K562 (cell line): ENCODE measurements around the gene RPP25. TPM values are rescaled to one million over a fixed set of nuclear protein-coding genes. Genes with fewer than 3 reads are reported as not detected.

ENCODE experiments used
- FOXP1 ChIP-seq: sonication (generic); formaldehyde crosslinking; IDR thresholded peaks from 2 replicates; pipeline ENCODE4 v1.8.0; 2022; ENCODE audit warnings: mild to moderate bottlenecking, missing genetic modification reagents
- GATAD2A ChIP-seq: fragments of 450-650 bp; IDR thresholded peaks from 2 replicates; pipeline ENCODE4 v1.6.1; 2017
- HLTF ChIP-seq: fragments of 450-650 bp; IDR thresholded peaks from 2 replicates; pipeline ENCODE4 v1.6.1; 2016
- MBD2 ChIP-seq: sonication (generic); IDR thresholded peaks from 2 replicates; pipeline ENCODE4 v1.6.1; 2016; ENCODE audit warnings: low read depth, borderline replicate concordance
- PHF21A ChIP-seq: fragments of 450-650 bp; IDR thresholded peaks from 2 replicates; pipeline ENCODE4 v1.6.1; 2017; ENCODE audit warnings: low read depth, borderline replicate concordance
- RBM25 ChIP-seq: fragments of 200-400 bp; formaldehyde crosslinking; IDR thresholded peaks from 2 replicates; pipeline ENCODE4 v1.6.1; 2018; ENCODE audit warnings: low read length, low read depth, moderate library complexity; ENCODE audit not compliant: severe bottlenecking
- ZBTB1 ChIP-seq: sonication (generic); formaldehyde crosslinking; IDR thresholded peaks from 2 replicates; pipeline ENCODE4 v1.8.1; 2023; ENCODE audit warnings: missing genetic modification reagents, low read depth, mild to moderate bottlenecking, borderline replicate concordance
- ZNF184 ChIP-seq: sonication (generic); formaldehyde crosslinking; IDR thresholded peaks from 2 replicates; pipeline ENCODE4 v1.5.0; 2020; ENCODE audit warnings: missing genetic modification reagents
- ZNF41 ChIP-seq: fragments of 250-450 bp; sonication (Bioruptor Pico); conservative IDR thresholded peaks from 2 replicates; pipeline ENCODE4 v1.4.0; 2020; ENCODE audit warnings: mild to moderate bottlenecking
- polyA plus RNA-seq, 8 experiments: library from polyadenylated mRNA; depleted of rRNA in 4 of 8; stranded (reverse) in 5 of 8; unstranded in 3 of 8; fragments of >200 nt; fragmentation: Nextera tagmentation in 2 of 8; fragmentation: Illumina TruSeq in 1 of 8; extraction: Ambion mirVana in 2 of 8; extraction: Trizol in 1 of 8; gene quantifications; 2 replicates each; pipeline versions ENCODE4 v1.2.1 to v1.2.3, GENCODE V29; 2011 to 2014; ENCODE audit warnings: inconsistent platforms in 1 of 8, missing spikeins in 1 of 8
- total RNA-seq, 7 experiments: library from RNA; depleted of rRNA in 6 of 7; stranded (reverse); fragments of >200 nt in 6 of 7; fragmentation: Illumina TruSeq in 2 of 7; extraction: Trizol in 2 of 7; gene quantifications; 2 replicates each; pipeline versions ENCODE4 v1.2.1 to v1.2.3, GENCODE V29; 2011 to 2021; ENCODE audit warnings: low replicate concordance in 1 of 7
- TF ChIP-seq, protein P1 (sequence below): sonication (generic); formaldehyde crosslinking; IDR thresholded peaks from 2 replicates; pipeline ENCODE4 v1.8.1; 2023; ENCODE audit warnings: mild to moderate bottlenecking, missing genetic modification reagents, moderate library complexity
- TF ChIP-seq, protein P2 (sequence below): fragments of 450-650 bp; formaldehyde crosslinking; IDR thresholded peaks from 2 replicates; pipeline ENCODE4 v1.4.0; 2022; ENCODE audit warnings: mild to moderate bottlenecking, moderate library complexity
- TF ChIP-seq, protein P3 (sequence below): sonication (generic); formaldehyde crosslinking; IDR thresholded peaks from 2 replicates; pipeline ENCODE4 v1.8.0; 2022; ENCODE audit warnings: mild to moderate bottlenecking, missing genetic modification reagents
- TF ChIP-seq, protein P4 (sequence below), 2 experiments: IDR thresholded peaks; 2 replicates each; pipeline ENCODE4 v1.6.1; 2012; ENCODE audit warnings: improper control_type of control experiment in 2 of 2, low read depth in 2 of 2, low read length in 2 of 2, borderline replicate concordance in 1 of 2
- TF ChIP-seq, protein P5 (sequence below): fragments of 200-800 bp; sonication (Bioruptor generic); IDR thresholded peaks from 2 replicates; pipeline ENCODE4 v1.6.1; 2016; ENCODE audit warnings: missing genetic modification characterization, missing compliant biosample characterization

Gene RPP25
- total and polyA plus RNA-seq, 9 of the 15 experiments (the other 6 are each of a cell fraction or from before 2014, with no cell fraction given), result 1.1 to 12.3 (median 5.6) TPM

DNA sequence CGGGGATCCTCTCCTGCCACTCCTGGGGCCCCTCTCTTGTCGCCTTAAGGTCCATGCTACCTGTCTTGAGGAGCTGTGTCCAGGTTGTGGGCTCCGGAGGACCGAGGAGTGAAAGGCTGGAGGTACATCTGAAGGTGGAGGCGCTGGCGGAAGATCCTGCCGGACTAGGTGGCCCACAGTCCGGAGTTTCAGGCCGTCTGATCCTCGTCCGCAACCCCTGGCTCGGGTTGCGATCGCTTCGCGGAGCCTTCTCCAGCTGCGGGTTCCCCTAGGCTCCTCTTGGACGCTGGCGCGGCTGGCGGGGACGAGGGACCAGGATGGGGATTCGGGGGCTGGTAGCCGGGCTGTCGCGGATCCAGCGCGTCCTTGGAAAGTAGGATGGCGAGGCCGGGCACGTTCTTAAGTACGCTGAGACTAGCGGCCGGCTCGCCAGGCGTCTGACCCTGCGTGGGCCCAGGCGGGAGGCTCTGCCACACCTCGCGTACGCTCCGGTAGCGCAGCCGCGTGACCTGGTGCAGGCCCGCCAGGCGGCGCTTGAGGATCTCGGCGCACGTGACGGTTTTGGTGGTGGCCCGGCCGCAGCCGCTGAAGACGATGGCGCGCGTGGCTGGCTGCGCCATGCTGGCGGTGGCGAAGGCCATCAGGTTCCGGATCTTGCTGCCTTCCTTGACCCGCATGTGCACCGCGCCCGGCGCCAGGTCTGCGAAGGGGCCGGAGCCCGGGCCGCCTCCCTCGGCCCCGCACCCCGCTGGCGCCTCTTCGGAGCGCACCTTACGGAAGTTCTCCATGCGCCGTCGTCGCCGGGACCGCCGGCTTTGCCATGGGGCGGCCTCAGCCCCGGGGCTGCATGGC lies 550 bp downstream of the RPP25 start (continued):
- TF ChIP-seq, protein P1, sequence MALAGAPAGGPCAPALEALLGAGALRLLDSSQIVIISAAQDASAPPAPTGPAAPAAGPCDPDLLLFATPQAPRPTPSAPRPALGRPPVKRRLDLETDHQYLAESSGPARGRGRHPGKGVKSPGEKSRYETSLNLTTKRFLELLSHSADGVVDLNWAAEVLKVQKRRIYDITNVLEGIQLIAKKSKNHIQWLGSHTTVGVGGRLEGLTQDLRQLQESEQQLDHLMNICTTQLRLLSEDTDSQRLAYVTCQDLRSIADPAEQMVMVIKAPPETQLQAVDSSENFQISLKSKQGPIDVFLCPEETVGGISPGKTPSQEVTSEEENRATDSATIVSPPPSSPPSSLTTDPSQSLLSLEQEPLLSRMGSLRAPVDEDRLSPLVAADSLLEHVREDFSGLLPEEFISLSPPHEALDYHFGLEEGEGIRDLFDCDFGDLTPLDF, result peak; percentile 98
- TF ChIP-seq ZNF184 (CRISPR knock-in tag) (no peak), MBD2 (no peak; the same call in 1 of the 2 replicates), ZBTB1 (CRISPR knock-in tag) (peak; percentile 99), FOXP1 (CRISPR knock-in tag) (peak; percentile 100), RBM25 (peak; percentile 20), PHF21A (no peak), ZNF41 (CRISPR knock-in tag) (no peak), GATAD2A (peak; percentile 6; the same call in 1 of the 2 replicates), HLTF (no peak)
- TF ChIP-seq, protein P2, sequence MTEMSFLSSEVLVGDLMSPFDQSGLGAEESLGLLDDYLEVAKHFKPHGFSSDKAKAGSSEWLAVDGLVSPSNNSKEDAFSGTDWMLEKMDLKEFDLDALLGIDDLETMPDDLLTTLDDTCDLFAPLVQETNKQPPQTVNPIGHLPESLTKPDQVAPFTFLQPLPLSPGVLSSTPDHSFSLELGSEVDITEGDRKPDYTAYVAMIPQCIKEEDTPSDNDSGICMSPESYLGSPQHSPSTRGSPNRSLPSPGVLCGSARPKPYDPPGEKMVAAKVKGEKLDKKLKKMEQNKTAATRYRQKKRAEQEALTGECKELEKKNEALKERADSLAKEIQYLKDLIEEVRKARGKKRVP (CRISPR knock-in tag), result no peak
- TF ChIP-seq, protein P3, sequence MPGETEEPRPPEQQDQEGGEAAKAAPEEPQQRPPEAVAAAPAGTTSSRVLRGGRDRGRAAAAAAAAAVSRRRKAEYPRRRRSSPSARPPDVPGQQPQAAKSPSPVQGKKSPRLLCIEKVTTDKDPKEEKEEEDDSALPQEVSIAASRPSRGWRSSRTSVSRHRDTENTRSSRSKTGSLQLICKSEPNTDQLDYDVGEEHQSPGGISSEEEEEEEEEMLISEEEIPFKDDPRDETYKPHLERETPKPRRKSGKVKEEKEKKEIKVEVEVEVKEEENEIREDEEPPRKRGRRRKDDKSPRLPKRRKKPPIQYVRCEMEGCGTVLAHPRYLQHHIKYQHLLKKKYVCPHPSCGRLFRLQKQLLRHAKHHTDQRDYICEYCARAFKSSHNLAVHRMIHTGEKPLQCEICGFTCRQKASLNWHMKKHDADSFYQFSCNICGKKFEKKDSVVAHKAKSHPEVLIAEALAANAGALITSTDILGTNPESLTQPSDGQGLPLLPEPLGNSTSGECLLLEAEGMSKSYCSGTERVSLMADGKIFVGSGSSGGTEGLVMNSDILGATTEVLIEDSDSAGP (CRISPR knock-in tag), result peak; percentile 68; the same call in 1 of the 2 replicates
- TF ChIP-seq, protein P4, sequence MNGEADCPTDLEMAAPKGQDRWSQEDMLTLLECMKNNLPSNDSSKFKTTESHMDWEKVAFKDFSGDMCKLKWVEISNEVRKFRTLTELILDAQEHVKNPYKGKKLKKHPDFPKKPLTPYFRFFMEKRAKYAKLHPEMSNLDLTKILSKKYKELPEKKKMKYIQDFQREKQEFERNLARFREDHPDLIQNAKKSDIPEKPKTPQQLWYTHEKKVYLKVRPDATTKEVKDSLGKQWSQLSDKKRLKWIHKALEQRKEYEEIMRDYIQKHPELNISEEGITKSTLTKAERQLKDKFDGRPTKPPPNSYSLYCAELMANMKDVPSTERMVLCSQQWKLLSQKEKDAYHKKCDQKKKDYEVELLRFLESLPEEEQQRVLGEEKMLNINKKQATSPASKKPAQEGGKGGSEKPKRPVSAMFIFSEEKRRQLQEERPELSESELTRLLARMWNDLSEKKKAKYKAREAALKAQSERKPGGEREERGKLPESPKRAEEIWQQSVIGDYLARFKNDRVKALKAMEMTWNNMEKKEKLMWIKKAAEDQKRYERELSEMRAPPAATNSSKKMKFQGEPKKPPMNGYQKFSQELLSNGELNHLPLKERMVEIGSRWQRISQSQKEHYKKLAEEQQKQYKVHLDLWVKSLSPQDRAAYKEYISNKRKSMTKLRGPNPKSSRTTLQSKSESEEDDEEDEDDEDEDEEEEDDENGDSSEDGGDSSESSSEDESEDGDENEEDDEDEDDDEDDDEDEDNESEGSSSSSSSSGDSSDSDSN (IDR thresholded peaks at IDR 0.05; ENCODE audit: borderline replicate concordance in 1 of 2, low read depth in 2 of 2, low read length in 2 of 2), result no peak
- TF ChIP-seq, protein P5, sequence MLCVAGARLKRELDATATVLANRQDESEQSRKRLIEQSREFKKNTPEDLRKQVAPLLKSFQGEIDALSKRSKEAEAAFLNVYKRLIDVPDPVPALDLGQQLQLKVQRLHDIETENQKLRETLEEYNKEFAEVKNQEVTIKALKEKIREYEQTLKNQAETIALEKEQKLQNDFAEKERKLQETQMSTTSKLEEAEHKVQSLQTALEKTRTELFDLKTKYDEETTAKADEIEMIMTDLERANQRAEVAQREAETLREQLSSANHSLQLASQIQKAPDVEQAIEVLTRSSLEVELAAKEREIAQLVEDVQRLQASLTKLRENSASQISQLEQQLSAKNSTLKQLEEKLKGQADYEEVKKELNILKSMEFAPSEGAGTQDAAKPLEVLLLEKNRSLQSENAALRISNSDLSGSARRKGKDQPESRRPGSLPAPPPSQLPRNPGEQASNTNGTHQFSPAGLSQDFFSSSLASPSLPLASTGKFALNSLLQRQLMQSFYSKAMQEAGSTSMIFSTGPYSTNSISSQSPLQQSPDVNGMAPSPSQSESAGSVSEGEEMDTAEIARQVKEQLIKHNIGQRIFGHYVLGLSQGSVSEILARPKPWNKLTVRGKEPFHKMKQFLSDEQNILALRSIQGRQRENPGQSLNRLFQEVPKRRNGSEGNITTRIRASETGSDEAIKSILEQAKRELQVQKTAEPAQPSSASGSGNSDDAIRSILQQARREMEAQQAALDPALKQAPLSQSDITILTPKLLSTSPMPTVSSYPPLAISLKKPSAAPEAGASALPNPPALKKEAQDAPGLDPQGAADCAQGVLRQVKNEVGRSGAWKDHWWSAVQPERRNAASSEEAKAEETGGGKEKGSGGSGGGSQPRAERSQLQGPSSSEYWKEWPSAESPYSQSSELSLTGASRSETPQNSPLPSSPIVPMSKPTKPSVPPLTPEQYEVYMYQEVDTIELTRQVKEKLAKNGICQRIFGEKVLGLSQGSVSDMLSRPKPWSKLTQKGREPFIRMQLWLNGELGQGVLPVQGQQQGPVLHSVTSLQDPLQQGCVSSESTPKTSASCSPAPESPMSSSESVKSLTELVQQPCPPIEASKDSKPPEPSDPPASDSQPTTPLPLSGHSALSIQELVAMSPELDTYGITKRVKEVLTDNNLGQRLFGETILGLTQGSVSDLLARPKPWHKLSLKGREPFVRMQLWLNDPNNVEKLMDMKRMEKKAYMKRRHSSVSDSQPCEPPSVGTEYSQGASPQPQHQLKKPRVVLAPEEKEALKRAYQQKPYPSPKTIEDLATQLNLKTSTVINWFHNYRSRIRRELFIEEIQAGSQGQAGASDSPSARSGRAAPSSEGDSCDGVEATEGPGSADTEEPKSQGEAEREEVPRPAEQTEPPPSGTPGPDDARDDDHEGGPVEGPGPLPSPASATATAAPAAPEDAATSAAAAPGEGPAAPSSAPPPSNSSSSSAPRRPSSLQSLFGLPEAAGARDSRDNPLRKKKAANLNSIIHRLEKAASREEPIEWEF (CRISPR knock-in tag), result no peak
